Esophagus squamous epithelium (tissue), 5 donors: ENCODE measurements around the gene TNFRSF12A. TPM values are rescaled to one million over a fixed set of nuclear protein-coding genes. Genes with fewer than 3 reads are reported as not detected.

Source experiments
- DNase-seq: peaks from one replicate; lab custom pipeline; 2025; lab: John Stamatoyannopoulos, UW
- H3K27ac ChIP-seq, 4 donors: fragments of 200-600 bp; sonication (generic); one replicate each; pipeline ENCODE4 v1.5.1; 2016 to 2019; ENCODE audit warnings: mild to moderate bottlenecking in 1 of 4
- H3K27me3 ChIP-seq, 4 donors: fragments of 200-600 bp; sonication (generic); 1 replicate in 3 of 4; 2 replicates in 1 of 4; pipeline versions ENCODE4 v1.5.1 to v1.6.0; 2017 to 2021; ENCODE audit warnings: antibody characterized with exemption in 1 of 4
- H3K36me3 ChIP-seq, 3 donors: fragments of 200-600 bp; sonication (generic); one replicate each; pipeline ENCODE4 v1.5.1; 2016 to 2019
- H3K4me1 ChIP-seq, 3 donors: fragments of 200-600 bp; sonication (generic); one replicate each; pipeline ENCODE4 v1.5.1; 2017 to 2019
- H3K4me3 ChIP-seq, 4 donors: fragments of 200-600 bp; sonication (generic); 1 replicate in 3 of 4; 2 replicates in 1 of 4; pipeline ENCODE4 v1.5.1; 2016 to 2019; ENCODE audit warnings: mild to moderate bottlenecking in 2 of 4, moderate library complexity in 1 of 4
- H3K9me3 ChIP-seq, 3 donors: fragments of 200-600 bp; sonication (generic); one replicate each; pipeline ENCODE4 v1.5.1; 2016 to 2019
- POLR2A ChIP-seq, 4 donors: fragments of 450-650 bp; IDR thresholded peaks; one replicate each; pipeline ENCODE4 v1.6.1; 2017; ENCODE audit warnings: antibody characterized with exemption in 4 of 4, mild to moderate bottlenecking in 4 of 4, moderate library complexity in 3 of 4
- WGBS, 2 donors: methylation state at CpG; one replicate each; pipeline ENCODE4 v1.1.5; 2018; 5-methylcytosine and 5-hydroxymethylcytosine counted together
- intact Hi-C: fragments of 100-400 bp; cut with DNase I; formaldehyde crosslinking; loops from one replicate; pipeline ENCODE4 v1.15.0; 2022
- total RNA-seq, 4 donors: library from RNA; depleted of rRNA; stranded (reverse); fragments of >200 nt; gene quantifications; one replicate each; pipeline ENCODE4 v1.1.0, GENCODE V29; 2016
- TF ChIP-seq, protein P1 (sequence below), 6 experiments: fragments of 450-650 bp in 4 of 6; fragments of 200-600 bp in 2 of 6; sonication (generic) in 2 of 6; IDR thresholded peaks; one replicate each; pipeline ENCODE4 v1.5.1; 2016 to 2019; ENCODE audit warnings: antibody characterized with exemption in 6 of 6, mild to moderate bottlenecking in 4 of 6, moderate library complexity in 4 of 6
- donor health status: DM: yes; HTN: yes; CAD: no.

The TNFRSF12A gene
- total RNA-seq, 4 donors from 2014 or later = 15.3 to 46.0 (median 28.6) TPM

DNA sequence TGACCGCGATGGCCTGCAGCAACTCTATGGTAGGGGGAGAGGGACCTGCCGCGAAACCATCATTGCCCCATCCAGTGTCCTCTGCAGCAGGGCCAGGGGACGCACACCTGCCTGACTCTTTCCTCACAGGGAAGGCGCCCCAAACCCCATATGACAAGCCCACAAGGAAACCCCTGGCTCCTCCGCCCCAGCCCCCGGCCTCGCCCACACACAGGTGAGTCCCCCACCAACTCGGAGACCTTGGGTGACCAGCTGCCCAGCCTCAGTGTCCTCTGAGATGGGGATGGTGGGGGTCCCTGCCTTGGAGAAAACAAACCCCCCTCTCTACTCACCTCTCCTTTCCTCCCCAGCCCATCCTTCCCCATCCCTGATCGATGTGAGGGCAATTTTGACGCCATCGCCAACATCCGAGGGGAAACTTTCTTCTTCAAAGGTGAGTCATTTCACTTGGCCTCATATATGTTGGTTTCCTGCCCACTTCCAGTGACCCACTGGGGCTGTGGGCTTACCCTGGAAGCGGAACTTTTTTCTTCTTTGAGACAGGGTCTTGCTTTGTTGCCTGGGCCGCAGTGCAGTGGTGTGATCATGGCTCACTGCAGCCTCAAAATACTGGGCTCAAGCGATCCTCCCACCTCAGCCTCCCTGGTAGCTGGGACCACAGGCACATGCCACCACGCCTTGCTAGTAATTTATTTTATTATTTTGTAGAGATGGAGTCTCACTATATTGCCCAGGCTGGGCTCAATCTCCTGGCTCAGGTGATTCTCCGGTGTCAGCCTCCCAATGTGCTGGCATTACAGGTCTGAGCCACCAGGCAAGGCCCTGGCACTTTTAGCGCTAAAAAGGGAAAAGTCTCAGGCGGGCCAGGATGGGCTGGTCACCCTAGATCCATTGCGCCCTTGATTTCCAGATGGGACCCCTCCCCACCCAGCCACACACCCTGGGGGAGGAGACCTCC lies 37.3 kb downstream of the TNFRSF12A start:
- Histone ChIP-seq H3K4me1 (peaks cover 16 to 29% (median 16%) of the 10 kb centered on the region in 3 donors), H3K27ac (no peak overlapping the region), H3K27me3 (peaks cover 0 to 9% (median 0%) of the 10 kb centered on the region in 4 donors), H3K4me3 (peak overlapping the region in 2 of 4 donors; percentile 85 to 90), H3K9me3 (no peaks in the 10 kb centered on the region), H3K36me3 (no peaks in the 10 kb centered on the region)
- intact Hi-C loops = loop anchor here (5.0 kb wide), 1 partner anchor 70 kb away; no protein-coding TSS in a partner anchor
- no peak for DNase-seq
- 79 to 83% methylated on average over 12 to 19 of the region's 22 CpGs for WGBS, 2 donors
- TF ChIP-seq POLR2A (IDR thresholded peaks at IDR 0.05) = no peak
- TF ChIP-seq, protein P1, sequence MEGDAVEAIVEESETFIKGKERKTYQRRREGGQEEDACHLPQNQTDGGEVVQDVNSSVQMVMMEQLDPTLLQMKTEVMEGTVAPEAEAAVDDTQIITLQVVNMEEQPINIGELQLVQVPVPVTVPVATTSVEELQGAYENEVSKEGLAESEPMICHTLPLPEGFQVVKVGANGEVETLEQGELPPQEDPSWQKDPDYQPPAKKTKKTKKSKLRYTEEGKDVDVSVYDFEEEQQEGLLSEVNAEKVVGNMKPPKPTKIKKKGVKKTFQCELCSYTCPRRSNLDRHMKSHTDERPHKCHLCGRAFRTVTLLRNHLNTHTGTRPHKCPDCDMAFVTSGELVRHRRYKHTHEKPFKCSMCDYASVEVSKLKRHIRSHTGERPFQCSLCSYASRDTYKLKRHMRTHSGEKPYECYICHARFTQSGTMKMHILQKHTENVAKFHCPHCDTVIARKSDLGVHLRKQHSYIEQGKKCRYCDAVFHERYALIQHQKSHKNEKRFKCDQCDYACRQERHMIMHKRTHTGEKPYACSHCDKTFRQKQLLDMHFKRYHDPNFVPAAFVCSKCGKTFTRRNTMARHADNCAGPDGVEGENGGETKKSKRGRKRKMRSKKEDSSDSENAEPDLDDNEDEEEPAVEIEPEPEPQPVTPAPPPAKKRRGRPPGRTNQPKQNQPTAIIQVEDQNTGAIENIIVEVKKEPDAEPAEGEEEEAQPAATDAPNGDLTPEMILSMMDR (IDR thresholded peaks at IDR 0.05) = no peak

- Histone ChIP-seq H3K4me3 (peak overlapping the region; percentile 58 to 90 (median 82)), H3K27ac (peak overlapping the region; percentile 78 to 84 (median 82)), H3K36me3 (no peaks in the 10 kb centered on the region), H3K27me3 (peaks cover 0 to 9% (median 0%) of the 10 kb centered on the region in 4 donors), H3K4me1 (peaks cover 16 to 28% (median 16%) of the 10 kb centered on the region in 3 donors), H3K9me3 (no peaks in the 10 kb centered on the region)
- no peak for TF ChIP-seq POLR2A (IDR thresholded peaks at IDR 0.05)
- TF ChIP-seq, protein P1 (IDR thresholded peaks at IDR 0.05) = peak in 2 of 6 experiments; percentile 8 to 11
- intact Hi-C loops = loop anchor here (5.0 kb wide), 1 partner anchor 69 kb away; no protein-coding TSS in a partner anchor
- 9 to 20% methylated on average over 2 to 13 of the region's 77 CpGs for WGBS, 2 donors
- no peak for DNase-seq
Measured at GRCh38 chr16:3058139-3059030, 38.2 kb downstream of the TNFRSF12A start.

DNA sequence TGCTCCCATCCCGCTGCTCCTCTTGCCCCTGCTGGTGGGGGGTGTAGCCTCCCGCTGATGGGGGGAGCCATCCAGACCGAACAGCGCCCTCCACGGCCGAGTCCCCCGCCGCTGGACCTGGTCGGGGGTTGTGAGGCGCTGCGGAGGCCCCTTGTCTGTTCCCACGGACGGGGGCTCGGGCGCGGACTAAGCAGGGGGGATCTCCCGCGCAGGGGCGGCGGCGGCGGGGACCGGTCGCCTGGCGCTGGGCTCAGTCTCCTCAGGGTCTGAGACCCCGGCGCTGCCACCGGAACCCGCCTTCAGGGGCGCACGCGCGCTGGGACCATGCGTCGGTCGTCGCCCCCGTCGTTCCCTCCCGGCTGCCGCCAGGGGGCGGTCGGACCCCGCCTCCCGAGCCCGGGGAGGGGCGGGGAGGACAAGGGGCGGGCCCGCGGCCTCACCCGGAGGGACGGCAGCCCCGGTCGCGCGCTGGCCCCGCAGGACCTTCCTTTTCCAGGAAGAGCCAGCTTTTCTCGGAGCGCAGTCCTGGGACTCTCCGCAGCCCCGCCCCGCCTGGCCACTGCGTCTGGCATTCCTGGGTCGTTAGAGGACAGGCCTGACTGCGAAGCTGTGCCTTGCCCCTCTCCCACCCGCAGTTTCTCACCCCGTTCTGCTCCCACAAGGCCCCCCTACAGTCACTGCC lies 39.0 kb downstream of the TNFRSF12A start:
- H3K4me1 ChIP-seq = peaks cover 16 to 28% (median 16%) of the 10 kb centered on the region in 3 donors
- no peaks in the 10 kb centered on the region for H3K36me3 ChIP-seq
- H3K27me3 ChIP-seq = peaks cover 0 to 9% (median 0%) of the 10 kb centered on the region in 4 donors
- no peak for DNase-seq
- TF ChIP-seq, protein P1 (IDR thresholded peaks at IDR 0.05) = peak; percentile 87 to 100 (median 98)
- peak in 1 of 4 donors; percentile 38 for TF ChIP-seq POLR2A (IDR thresholded peaks at IDR 0.05)
- H3K4me3 ChIP-seq = peak overlapping the region; percentile 58 to 90 (median 82)
- 0% methylated on average over 1 to 3 of the region's 67 CpGs for WGBS, 2 donors
- intact Hi-C loops = loop anchor here (5.0 kb wide), 1 partner anchor 68 kb away; no protein-coding TSS in a partner anchor
- no peaks in the 10 kb centered on the region for H3K9me3 ChIP-seq
- H3K27ac ChIP-seq = peak overlapping the region; percentile 78 to 84 (median 82)

DNA sequence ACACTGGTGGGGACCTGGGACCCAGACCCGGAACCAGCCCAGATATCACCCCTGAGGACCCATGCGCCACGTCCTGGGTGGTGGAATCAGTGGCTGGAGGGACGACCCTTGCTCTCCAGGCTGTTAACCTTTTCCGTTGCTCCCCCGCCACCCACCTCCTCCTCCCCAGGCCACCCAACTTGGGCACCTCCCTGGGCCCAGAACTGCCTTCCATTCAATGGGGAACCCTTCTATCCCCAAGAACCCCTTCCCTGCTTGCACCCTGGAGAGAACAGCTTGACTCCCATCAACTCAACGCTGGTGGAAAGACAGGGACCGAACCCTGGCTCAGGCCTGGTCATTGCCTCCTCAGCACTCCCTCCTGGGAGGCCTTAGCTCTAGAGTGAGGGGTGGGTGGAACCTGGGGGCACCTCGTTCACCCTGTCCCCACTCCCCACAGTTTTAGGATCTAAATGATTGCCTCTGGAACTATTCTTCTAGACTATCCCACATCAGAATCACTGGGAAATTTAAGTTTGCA lies 39.6 kb downstream of the TNFRSF12A start:
- no peaks in the 10 kb centered on the region for H3K36me3 ChIP-seq
- no peaks in the 10 kb centered on the region for H3K9me3 ChIP-seq
- peak overlapping the region; percentile 78 to 84 (median 82) for H3K27ac ChIP-seq
- 57 to 76% methylated on average over 5 to 8 of the region's 9 CpGs for WGBS, 2 donors
- TF ChIP-seq POLR2A (IDR thresholded peaks at IDR 0.05) = no peak
- TF ChIP-seq, protein P1 (IDR thresholded peaks at IDR 0.05) = no peak
- H3K27me3 ChIP-seq = peaks cover 0 to 9% (median 0%) of the 10 kb centered on the region in 4 donors
- intact Hi-C loops = loop anchor here (5.0 kb wide), 1 partner anchor 68 kb away; no protein-coding TSS in a partner anchor
- no peak for DNase-seq
- peak overlapping the region; percentile 58 to 90 (median 82) for H3K4me3 ChIP-seq
- H3K4me1 ChIP-seq = peaks cover 19 to 31% (median 19%) of the 10 kb centered on the region in 3 donors
